ENCODE data around the gene TMED7. TPM values are rescaled to one million over a fixed set of nuclear protein-coding genes. Genes with fewer than 3 reads are reported as not detected.

The TMED7 gene
- polyA plus RNA-seq, 1 of the 3 experiments (the other 2 are of a cell fraction), result 41.2 TPM

GRCh38 chr5:115626445-115626823 lies 598 bp upstream of the TMED7 start:
- ChIA-PET CTCF (interaction anchor here (3.4 kb wide), 1 partner anchor 8 kb away, joined by 11 read pairs; no protein-coding TSS in a partner anchor), POLR2A (no interaction called here)
- Histone ChIP-seq H3K9me2 (no peaks in the 10 kb centered on the region), H3K9ac (peak overlapping the region; percentile 100), H3K9me3 (no peaks in the 10 kb centered on the region), H3K79me2 (ENCODE audit: insufficient read depth) (peaks cover 50% of the 10 kb centered on the region), H3K27ac (ENCODE audit: low read depth in 2 of 2, low read length in 1 of 2) (peak overlapping the region; percentile 66 to 93), H3K4me1 (ENCODE audit: control insufficient read depth in 1 of 2, insufficient read depth in 2 of 2, low read depth in 1 of 2, low read length in 1 of 2) (peaks cover 16 to 21% of the 10 kb centered on the region in 2 experiments), H3K27me3 (ENCODE audit: insufficient read depth) (no peaks in the 10 kb centered on the region), H3F3A (replicated peaks; ENCODE audit: insufficient read depth) (peaks cover 5% of the 10 kb centered on the region), H4K20me1 (ENCODE audit: insufficient read depth) (peaks cover 34% of the 10 kb centered on the region), H2AFZ (ENCODE audit: low read depth) (peak overlapping the region; percentile 94), H3K4me2 (peak overlapping the region; percentile 76), H3K36me3 (replicated peaks in 1 of 2; ENCODE audit: control insufficient read depth in 1 of 2, insufficient read depth in 2 of 2, low read length in 1 of 2) (peaks cover 11 to 14% of the 10 kb centered on the region in 2 experiments), H3K4me3 (ENCODE audit: low read depth in 2 of 2, low read length in 1 of 2) (peak overlapping the region; percentile 90 to 99)
- TF ChIP-seq MEF2A (IDR thresholded peaks at IDR 0.05; ENCODE audit: borderline replicate concordance, low read depth) (no peak), TAF1 (IDR thresholded peaks at IDR 0.05; ENCODE audit: borderline replicate concordance, low read depth, low read length) (no peak), EP300 (IDR thresholded peaks at IDR 0.05; ENCODE audit: borderline replicate concordance in 1 of 2, low read depth in 1 of 2, low read length in 1 of 2) (0 out of 4 replicates have a peak, but pooled peaks of 1 of the 2 experiments have one; percentile 3), YY1 (IDR thresholded peaks at IDR 0.05; ENCODE audit: low read depth) (no peak), ELF1 (IDR thresholded peaks at IDR 0.05) (no peak), SMC3 (IDR thresholded peaks at IDR 0.05; ENCODE audit: low read depth, low read length) (no peak), POLR2AphosphoS5 (IDR thresholded peaks at IDR 0.05; ENCODE audit: low read depth, low read length) (no peak), USF2 (IDR thresholded peaks at IDR 0.05; ENCODE audit: borderline replicate concordance, low read depth, low read length) (no peak), FOXM1 (IDR thresholded peaks at IDR 0.05; ENCODE audit: low read depth) (no peak), ZBTB33 (IDR thresholded peaks at IDR 0.05; ENCODE audit: borderline replicate concordance, low read depth) (no peak), RFX5 (IDR thresholded peaks at IDR 0.05; ENCODE audit: low read length) (0 out of 2 replicates have a peak, but pooled peaks have one; percentile 1), NRF1 (IDR thresholded peaks at IDR 0.05; ENCODE audit: low read depth, low read length) (no peak), PBX3 (IDR thresholded peaks at IDR 0.05) (no peak), TCF12 (IDR thresholded peaks at IDR 0.05) (no peak), GABPA (IDR thresholded peaks at IDR 0.05; ENCODE audit: low read depth) (no peak), USF1 (IDR thresholded peaks at IDR 0.05; ENCODE audit: borderline replicate concordance, low read depth) (no peak)
- 5% methylated on average over 9 of the region's 9 CpGs for WGBS (ENCODE audit: low lambda C conversion rate)
- no peak for DNase-seq
